Measurements from ENCODE around the gene SMG6.
A peak's percentile ranks its signal among the peaks of the same experiment; 100 is the strongest.
"Not testable (repeated sequence)": the region's sequence is repeated elsewhere in the genome, so short reads cannot be mapped to it uniquely, and the experiment has no call there.

Gene SMG6

DNA sequence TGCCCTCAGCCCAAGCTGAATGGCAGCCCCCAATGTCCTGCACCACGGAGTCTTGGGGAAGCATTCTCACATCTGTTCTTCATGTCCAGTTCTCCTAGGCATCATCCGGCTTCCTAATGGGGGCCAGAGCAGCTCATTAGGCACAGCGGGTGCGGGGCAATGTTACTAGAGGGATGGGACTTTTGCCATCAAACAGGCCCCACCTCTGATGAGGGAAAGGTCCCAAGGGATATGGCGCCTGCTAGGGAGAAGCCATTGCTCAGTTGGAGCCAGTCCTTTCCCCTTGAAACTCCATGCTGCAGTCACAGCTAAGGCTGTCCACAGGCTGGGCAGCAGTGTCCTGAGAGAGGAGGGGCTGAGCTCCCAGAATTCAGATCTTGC is 275.4 kb downstream of the SMG6 start:
- DNase-seq (ENCODE audit: low read depth in 2 of 2) = no peak

GRCh38 chr17:2027528-2028233 is 275.9 kb downstream of the SMG6 start:
- no peak for DNase-seq (ENCODE audit: low read depth in 2 of 2)

DNA sequence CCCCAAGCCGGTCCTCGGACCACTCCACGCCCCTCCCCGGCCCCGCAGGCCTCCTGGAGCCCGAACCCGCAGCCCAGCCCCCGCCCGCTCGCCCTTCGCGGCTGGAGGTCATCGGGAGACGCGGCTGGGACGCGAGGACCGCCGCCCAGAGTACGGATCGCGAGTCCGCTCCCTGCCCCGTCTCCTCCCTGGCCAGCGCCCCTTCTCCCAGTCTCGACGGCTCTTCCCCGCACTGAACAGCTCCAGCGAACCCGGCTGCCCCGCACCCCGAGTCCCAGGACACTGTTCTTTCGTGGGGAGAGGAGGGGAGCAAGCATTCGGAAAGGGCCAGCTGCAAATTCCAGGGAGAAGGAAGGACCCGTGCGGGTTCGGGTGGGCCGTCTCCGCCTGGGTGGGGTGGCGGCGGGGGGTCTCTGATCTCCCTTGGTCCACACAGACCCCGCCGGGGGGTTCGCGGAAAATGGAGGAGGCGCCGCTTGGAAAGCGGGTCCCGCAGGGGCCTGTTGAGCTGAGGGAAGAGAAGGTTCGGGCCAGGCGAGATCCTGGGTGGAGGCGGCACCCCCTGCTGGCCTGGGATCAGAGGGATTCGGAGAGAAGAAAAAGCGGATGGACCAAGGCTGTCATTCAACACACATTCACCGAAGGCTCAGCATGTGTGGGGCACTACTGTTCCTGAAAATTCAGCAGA is 277.8 kb downstream of the SMG6 start:
- DNase-seq (ENCODE audit: low read depth in 2 of 2) = no peak

DNA sequence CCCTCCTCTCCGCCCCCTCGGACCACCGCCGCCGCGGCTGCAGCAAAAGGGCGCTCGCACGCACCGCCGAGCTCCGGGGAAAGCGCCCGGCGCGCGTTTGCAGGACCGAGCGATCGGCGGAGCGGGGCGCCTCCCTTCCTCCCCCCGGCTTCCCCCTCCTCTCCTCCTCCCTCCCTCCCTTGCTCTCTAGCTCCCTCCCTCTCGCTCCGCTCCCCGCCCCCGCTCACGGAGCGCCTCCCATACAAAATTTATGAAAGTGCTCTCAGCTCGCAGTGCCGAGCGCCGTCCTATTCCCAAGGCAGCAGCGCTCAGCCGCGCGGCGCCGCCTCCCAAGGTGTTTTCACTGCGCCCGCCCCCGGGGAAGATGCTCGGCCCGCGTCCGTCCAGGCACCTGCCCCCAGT is 278.4 kb downstream of the SMG6 start, which contains the start of gene RTN4RL1:
Gene RTN4RL1, minus strand, starts transcription at position 115 of the 402 bp plus-strand sequence. CDS start 469 bp downstream, outside the sequence.
- peak; percentile 63 to 70 for DNase-seq (ENCODE audit: low read depth in 2 of 2)

DNA sequence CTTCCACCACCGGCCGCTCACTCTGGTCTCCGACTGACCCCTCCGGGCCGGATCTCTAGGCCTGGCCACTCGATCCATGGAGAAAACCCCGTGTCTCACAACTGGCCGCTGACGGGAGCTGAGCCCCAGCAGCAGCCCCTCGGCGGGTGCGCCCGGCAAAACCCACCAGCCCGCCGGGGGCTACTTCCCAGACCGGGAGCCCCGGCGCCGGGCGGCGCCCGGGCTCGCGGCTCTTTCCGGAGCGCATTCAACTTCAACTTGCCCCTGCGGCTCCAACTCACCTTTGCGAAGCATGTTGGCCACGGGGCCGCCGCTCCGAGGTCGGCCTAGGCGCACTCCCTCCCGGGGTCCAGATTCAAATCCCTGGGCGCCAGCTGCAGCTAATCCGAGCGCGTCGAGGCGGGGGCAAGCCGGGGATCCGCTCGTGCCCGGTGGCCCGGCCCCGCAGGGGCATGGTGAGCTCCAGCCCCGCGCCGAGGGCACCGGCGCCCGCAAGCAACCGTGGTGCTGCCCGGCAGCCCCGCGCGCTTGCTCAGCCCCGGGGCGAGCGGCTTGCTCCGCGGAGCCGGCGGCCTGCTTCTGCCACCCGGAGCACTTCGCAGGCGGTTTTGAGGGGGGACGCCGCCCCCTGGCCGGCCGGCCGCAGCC is 278.9 kb downstream of the SMG6 start:
- no peak for DNase-seq (ENCODE audit: low read depth in 2 of 2)

GRCh38 chr17:2023692-2024571 is 279.7 kb downstream of the SMG6 start:
- peak in 1 of 2 donors; percentile 29 for DNase-seq (ENCODE audit: low read depth in 2 of 2)

DNA sequence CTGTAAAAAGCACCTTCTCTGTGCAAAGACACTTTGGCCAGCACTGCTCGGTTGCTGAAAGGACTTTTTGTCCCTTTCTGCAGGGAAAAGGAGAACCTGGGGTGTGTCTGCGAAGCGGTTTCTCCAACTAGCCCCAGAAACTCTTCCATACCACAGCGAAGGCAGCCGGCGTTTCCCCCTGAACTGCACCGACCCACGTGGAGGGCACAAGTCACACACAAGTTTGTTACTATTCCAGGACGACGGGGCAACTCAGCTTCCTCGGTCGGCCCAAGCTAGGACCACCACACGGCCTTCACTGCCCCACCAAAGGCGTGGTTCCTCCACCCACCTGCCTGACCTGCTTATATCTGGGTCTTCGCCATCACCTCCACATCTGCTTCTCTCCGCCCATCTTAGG is 280.3 kb downstream of the SMG6 start:
- no peak for DNase-seq (ENCODE audit: low read depth in 2 of 2)

GRCh38 chr17:2022647-2023240 is 280.8 kb downstream of the SMG6 start:
- DNase-seq (ENCODE audit: low read depth in 2 of 2) = no peak

- no peak for DNase-seq (ENCODE audit: low read depth in 2 of 2)
Measured at GRCh38 chr17:2020721-2021120, 282.9 kb downstream of the SMG6 start.

- no peak for DNase-seq (ENCODE audit: low read depth in 2 of 2)
Measured at GRCh38 chr17:2019723-2020122, 283.9 kb downstream of the SMG6 start.

DNA sequence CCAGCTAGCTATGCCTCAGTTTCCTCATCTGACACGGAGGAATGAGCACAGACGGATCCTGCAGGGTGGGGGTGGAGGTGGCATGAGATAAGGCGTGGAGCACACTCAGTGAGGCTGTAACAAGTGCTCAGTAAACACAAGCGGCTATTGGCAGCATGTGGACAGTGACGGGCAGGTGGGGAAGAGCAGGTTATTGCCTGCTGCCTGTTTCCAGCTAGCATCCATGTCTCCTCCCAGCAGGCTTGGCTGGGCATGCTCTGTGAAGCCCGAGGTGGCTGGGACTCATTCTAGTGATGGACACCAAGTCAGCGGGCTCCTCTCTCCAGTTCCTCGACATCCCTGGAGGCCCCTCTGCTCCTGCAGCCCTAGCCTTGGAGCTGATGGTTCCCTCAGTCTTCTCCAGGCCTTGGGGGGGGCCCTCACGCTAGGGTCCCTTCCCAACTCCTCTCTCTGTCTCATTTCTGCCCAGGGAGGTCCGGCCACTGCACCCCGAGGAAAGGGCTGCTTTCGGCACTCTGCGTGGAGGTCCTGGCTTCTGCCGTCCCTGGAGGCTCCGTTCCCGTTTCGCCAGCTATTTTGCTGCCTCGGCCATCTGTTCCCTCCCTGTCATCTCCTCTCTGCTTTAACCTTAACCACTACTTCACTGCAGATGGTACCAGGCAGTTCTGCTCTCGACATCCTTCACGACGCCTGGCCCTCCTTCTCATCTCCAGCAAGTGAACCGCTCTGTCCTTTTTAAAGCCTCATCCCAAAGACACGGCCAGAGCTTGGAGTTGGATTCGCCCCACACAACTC is 284.7 kb downstream of the SMG6 start:
- no peak for DNase-seq (ENCODE audit: low read depth in 2 of 2)

DNA sequence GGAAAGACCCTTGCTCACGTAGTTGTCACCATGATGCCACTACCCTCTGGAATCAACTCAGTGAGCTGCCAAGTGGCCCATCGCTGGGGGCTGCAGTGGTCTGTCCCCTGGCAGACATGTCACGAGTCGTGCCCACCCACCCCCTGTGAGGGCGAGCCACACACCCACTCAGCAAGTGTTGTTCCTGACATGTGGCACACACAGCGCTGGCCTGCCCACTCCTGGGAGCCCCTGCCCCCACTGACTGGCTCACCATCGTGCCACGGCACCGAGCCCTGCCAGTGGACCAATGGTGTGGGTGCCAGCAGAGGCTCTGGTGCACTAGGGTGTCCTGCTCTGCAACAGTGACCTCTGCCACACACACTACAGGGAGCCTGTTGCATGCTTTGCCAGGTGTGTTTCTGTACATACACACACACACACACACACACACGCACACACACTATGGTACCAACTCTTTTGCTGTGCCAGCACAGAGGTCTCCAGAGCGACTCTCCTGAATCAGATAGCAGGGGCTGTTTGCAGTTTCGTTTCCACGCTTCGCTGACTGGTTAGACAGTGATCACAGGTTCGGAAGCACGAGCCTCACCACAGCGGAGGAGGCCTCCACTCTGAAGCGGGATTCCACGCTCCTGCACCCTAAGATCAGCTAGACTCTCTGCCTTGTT is 286.2 kb downstream of the SMG6 start:
- no peak for DNase-seq (ENCODE audit: low read depth in 2 of 2)

DNA sequence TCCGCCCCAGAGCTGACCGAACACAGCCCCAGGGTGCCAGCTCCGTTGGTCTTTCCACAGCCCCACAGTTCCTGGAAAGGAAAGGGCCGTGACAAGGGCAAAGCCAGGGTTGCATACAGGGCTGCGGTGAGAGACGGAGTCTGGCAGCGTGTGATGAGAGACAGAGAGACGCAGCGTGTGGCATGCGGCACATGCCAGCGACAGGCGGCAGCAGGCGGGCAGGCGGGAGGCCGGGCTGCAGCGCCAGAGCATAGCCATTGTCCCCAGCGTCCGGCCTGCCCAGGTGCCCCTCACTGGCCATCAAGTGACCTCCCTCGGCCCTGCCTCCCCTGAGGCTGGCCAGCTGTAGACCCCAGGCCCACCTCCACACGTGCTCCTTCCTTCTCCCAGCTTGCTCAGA is 287.1 kb downstream of the SMG6 start:
- DNase-seq (ENCODE audit: low read depth in 2 of 2) = no peak

DNA sequence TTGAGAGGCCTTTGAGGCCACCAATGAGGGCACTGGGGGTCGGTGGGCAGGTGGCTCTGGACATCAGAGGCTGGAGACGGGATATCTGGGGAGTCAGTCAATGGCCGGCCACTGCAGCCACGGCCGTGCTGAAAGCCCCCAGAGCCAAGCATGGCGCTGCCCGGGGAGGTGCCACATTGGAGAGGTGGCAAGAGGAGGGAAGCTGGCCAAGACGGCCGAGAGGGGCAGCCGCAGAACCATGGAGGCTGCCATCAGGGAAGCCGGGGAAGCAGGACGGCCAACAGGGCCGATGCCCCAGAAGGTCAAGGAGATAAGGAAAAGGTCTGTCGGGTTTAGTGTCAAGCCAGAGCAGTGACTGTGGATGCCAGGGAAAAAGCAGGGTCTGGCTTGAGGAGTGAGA is 288.3 kb downstream of the SMG6 start:
- DNase-seq (ENCODE audit: low read depth in 2 of 2) = no peak

GRCh38 chr17:2013994-2014317 is 289.6 kb downstream of the SMG6 start:
- DNase-seq (ENCODE audit: low read depth in 2 of 2) = no peak

DNA sequence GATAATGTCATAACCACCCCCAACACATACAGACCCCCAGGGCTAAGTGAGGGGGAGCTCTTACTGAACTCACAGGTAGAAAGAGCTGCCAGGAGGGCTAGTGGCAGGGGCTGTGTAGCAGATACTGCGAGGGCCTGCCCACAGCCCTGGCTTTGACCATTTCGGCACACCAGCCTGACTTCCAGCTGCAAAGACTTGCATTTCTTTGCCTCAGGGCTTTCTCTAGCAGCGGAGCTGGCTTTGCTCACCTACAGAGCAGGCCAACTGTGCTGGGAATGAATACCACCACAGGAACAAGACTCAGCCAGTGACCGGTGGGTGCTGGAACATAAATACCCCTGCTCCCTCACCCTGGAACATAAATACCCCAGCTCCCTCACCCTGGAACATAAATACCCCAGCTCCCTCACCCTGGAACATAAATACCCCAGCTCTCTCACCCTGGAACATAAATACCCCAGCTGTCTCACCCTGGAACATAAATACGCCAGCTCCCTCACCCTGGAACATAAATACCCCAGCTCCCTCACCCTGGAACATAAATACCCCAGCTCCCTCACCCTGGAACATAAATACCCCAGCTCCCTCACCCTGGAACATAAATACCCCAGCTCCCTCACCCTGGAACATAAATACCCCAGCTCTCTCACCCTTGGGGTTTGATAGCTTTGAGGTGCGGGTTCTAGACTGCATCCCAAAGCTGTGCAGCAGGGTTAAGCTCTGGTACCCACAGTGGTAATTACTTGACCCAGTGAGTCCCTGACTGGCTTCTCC is 290.2 kb downstream of the SMG6 start:
- DNase-seq (ENCODE audit: low read depth in 2 of 2) = not testable (repeated sequence)

- no peak for DNase-seq (ENCODE audit: low read depth in 2 of 2)
Measured at GRCh38 chr17:2012499-2012898, 291.1 kb downstream of the SMG6 start.

GRCh38 chr17:2011411-2012371 is 291.9 kb downstream of the SMG6 start:
- no peak for DNase-seq (ENCODE audit: low read depth in 2 of 2)

Measured in stimulated activated CD8-positive, alpha-beta memory T cell treated with anti-CD3 and anti-CD28 coated beads, Interleukin-7, amount 100 ng/mL, for 4 hours (primary cell).